Activated gamma-delta T cell (primary cell): ENCODE measurements around the gene UBN1.

Experiments used
- DNase-seq: peaks from one replicate; lab custom pipeline; 2025; lab: John Stamatoyannopoulos, UW

Gene UBN1

DNA sequence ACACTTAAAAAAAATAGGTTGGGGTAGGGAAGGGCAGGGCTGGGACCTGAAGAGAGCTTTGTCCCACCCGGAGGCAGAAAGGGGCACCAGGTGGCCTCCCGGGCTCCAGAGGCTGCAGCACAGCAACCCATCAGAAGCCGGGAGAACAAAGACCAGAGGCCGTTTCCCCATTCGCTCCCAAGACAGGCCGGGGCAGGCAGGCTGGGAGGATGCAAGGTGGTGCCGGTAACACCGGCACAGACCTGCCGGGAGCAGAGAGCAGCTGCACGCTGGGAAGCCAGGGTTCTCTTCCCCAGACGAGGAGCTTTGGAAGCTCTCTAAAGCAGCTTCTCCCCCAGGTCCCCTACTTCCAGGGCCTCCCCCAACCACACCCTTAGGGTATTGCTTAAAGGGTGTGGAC, 84.1 kb downstream of the UBN1 start:
- DNase-seq: no peak
